Right atrium auricular region (tissue), 2 donors: ENCODE measurements around the gene LUC7L3. TPM values are rescaled to one million over a fixed set of nuclear protein-coding genes. Genes with fewer than 3 reads are reported as not detected.

ENCODE experiments used
- DNase-seq: peaks from one replicate; pipeline ENCODE4 v3.0.0-alpha.2; 2019; ENCODE audit warnings: low spot score
- H3K27ac ChIP-seq, 2 donors: fragments of 200-600 bp; sonication (generic); 1 replicate in 1 of 2; 2 replicates in 1 of 2; pipeline ENCODE4 v1.5.1; 2016 to 2019
- H3K27me3 ChIP-seq, 2 donors: fragments of 200-600 bp; sonication (generic); one replicate each; pipeline versions ENCODE4 v1.5.1 to v1.6.0; 2017 to 2019
- H3K36me3 ChIP-seq: fragments of 200-600 bp; sonication (generic); one replicate; pipeline ENCODE4 v1.5.1; 2016
- H3K4me1 ChIP-seq, 2 donors: fragments of 200-600 bp; sonication (generic); one replicate each; pipeline versions ENCODE4 v1.5.1 to v1.6.0; 2017 to 2019
- H3K4me3 ChIP-seq, 2 donors: fragments of 200-600 bp; sonication (generic); 1 replicate in 1 of 2; 2 replicates in 1 of 2; pipeline ENCODE4 v1.5.1; 2017 to 2019; ENCODE audit warnings: mild to moderate bottlenecking in 1 of 2, moderate library complexity in 1 of 2
- H3K9me3 ChIP-seq, 2 donors: fragments of 200-600 bp; sonication (generic); one replicate each; pipeline ENCODE4 v1.5.1; 2019
- CTCF ChIP-seq, 2 donors: fragments of 200-600 bp; sonication (generic); IDR thresholded peaks; one replicate each; pipeline ENCODE4 v1.5.1; 2019; ENCODE audit warnings: antibody characterized with exemption in 2 of 2
- total RNA-seq, 2 donors: library from RNA; depleted of rRNA; stranded (reverse); fragments of >200 nt; gene quantifications; one replicate each; pipeline ENCODE4 v1.1.0, GENCODE V29; 2016

The LUC7L3 gene
- total RNA-seq, 2 donors from 2014 or later = 19.6 to 31.3 TPM

- Histone ChIP-seq H3K4me3 (no peak overlapping the region), H3K9me3 (no peaks in the 10 kb centered on the region), H3K27me3 (no peaks in the 10 kb centered on the region), H3K36me3 (no peaks in the 10 kb centered on the region), H3K27ac (no peak overlapping the region), H3K4me1 (no peaks in the 10 kb centered on the region)
- no peak for TF ChIP-seq CTCF (IDR thresholded peaks at IDR 0.05)
- no peak for DNase-seq
These were observed 72.7 kb downstream of the LUC7L3 start for GRCh38 chr17:50792132-50792531.

DNA sequence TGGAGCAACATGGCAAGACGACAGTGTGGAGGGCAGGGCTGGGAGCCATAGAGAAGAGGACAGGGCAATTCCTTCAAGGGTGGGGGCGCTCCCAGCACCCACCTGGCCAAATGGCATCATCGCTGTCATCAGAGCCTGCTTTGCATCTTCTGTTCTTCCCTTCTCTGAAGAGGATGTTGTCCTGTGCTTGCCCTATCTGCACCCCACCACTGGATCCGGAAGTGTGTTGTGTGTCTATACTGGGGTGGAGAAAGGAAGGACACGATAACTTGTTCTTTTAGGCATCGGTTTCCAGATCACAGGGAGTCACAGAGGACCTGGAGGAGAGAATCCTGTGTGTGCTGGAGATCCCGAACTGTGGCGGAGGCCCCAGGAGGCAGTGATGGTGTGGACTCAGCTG, 73.6 kb downstream of the LUC7L3 start:
- DNase-seq = no peak
- Histone ChIP-seq H3K27ac (no peak overlapping the region), H3K27me3 (no peaks in the 10 kb centered on the region), H3K4me1 (no peaks in the 10 kb centered on the region), H3K36me3 (no peaks in the 10 kb centered on the region), H3K4me3 (no peak overlapping the region), H3K9me3 (no peaks in the 10 kb centered on the region)
- no peak for TF ChIP-seq CTCF (IDR thresholded peaks at IDR 0.05)

DNA sequence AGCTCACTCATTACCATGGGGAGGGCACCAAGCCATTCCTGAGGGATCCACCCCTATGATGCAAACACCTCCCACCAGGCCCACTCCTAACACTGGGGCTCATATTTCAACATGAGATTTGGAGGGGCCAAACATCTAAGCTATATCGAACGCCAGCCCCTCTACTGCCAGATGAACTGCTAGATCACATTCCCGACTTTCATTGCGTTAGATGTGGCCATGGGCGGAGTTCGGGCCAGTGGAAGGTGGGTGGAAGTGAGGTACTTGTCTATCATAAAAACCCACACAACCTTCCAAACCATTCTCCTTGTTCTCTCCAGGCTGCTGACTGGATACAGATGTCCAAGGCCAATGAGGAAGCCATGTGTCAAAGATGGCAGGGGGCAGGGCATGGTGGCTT, 75.0 kb downstream of the LUC7L3 start:
- Histone ChIP-seq H3K27ac (no peak overlapping the region), H3K9me3 (no peaks in the 10 kb centered on the region), H3K36me3 (no peaks in the 10 kb centered on the region), H3K27me3 (no peaks in the 10 kb centered on the region), H3K4me1 (no peaks in the 10 kb centered on the region), H3K4me3 (no peak overlapping the region)
- no peak for TF ChIP-seq CTCF (IDR thresholded peaks at IDR 0.05)
- no peak for DNase-seq

GRCh38 chr17:50797135-50797810, 77.9 kb downstream of the LUC7L3 start:
- Histone ChIP-seq H3K9me3 (no peaks in the 10 kb centered on the region), H3K4me1 (no peaks in the 10 kb centered on the region), H3K27me3 (no peaks in the 10 kb centered on the region), H3K27ac (no peak overlapping the region), H3K36me3 (no peaks in the 10 kb centered on the region), H3K4me3 (no peak overlapping the region)
- no peak for DNase-seq
- no peak for TF ChIP-seq CTCF (IDR thresholded peaks at IDR 0.05)

GRCh38 chr17:50798424-50799288, 79.3 kb downstream of the LUC7L3 start:
- Histone ChIP-seq H3K27me3 (no peaks in the 10 kb centered on the region), H3K4me1 (no peaks in the 10 kb centered on the region), H3K36me3 (no peaks in the 10 kb centered on the region), H3K27ac (no peak overlapping the region), H3K9me3 (no peaks in the 10 kb centered on the region), H3K4me3 (no peak overlapping the region)
- DNase-seq = no peak
- no peak for TF ChIP-seq CTCF (IDR thresholded peaks at IDR 0.05)
